GM12875 (cell line): ENCODE results near the gene CLSTN2.

ENCODE experiments used
- H3K4me3 ChIP-seq: one replicate; pipeline ENCODE4 v1.5.1; 2011; ENCODE audit warnings: low read depth, low read length, control low read depth
- CTCF ChIP-seq: IDR thresholded peaks from 2 replicates; pipeline ENCODE4 v1.5.1; 2011; ENCODE audit warnings: low read depth, mild to moderate bottlenecking, control low read depth, inconsistent platforms, low read length, moderate library complexity, borderline replicate concordance; ENCODE audit not compliant: insufficient read depth

Gene CLSTN2

DNA sequence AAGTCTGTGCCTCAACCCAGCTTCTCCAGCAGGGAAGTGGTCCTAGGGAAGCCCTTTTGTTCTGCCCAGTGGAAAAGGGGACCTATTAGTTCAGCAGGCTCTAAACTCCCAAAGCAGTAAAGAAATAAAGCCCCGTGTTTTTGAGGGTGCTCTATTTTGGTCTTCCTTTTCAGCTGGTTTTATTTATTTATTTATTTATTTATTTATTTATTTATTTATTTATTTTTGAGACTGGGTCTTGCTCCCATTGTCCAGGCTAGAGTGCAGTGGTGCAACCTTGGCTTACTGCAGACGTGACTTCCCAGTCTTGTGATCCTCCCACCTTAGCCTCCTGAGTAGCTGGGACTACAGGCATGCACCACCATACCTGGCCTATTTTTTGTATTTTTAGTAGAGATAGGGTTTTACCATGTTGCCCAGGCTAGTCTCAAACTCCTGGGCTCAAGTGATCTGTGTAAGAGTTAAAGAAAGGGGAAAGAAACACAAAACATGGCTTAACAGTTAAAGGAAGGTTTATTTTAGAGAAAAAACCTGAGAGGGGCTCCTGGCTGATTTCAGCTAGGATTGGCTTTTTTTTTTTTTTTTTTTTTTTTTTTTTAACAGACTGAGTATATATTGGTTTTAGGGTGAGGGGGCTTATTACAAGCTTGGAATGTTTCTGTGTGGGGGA, 154.6 kb downstream of the CLSTN2 start:
- no peak for TF ChIP-seq CTCF

GRCh38 chr3:140091143-140091542, 156.2 kb downstream of the CLSTN2 start:
- TF ChIP-seq CTCF, result no peak
- no peak overlapping the region for H3K4me3 ChIP-seq

More for the DNA sequence above, 154.6 kb downstream of the CLSTN2 start:
- no peak overlapping the region for H3K4me3 ChIP-seq

DNA sequence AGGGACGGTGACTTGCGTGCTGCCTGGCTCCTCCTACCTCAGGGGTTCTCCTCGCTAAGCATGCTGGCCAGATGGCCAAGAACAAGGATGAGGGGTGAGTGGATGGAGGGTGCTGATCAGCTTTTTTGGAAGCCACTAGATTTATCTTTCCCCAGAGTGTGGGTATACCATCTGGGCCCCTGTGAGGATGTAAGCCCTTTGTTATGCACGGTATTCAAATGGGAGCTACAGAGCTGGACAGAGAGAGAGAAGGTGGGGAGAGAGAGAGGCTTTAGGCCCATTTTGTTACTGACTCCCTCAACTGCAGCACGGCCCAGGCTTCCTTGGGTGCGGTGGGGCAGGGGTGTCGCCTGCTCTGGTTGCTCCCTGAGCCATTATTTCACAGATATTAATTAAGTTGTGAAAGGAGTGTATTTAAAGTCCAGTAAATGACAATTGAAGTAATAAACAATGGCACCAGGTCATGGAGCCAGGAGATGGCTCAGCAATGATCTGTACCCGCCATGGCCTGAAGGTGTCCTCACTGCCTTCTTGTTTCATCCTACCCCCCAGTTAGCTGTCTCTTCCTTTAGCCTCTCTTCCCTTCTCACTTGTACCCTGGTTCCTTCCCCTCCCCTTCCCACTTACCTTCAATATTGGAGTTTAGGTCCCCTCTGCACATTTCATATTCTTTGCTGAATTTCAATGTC, 158.0 kb downstream of the CLSTN2 start:
- peak; percentile 26; the same call in 1 of the 2 replicates for TF ChIP-seq CTCF
- H3K4me3 ChIP-seq, result no peak overlapping the region

- TF ChIP-seq CTCF, result no peak
- no peak overlapping the region for H3K4me3 ChIP-seq
Observed at GRCh38 chr3:140093742-140094141, 158.8 kb downstream of the CLSTN2 start.

GRCh38 chr3:140094487-140094886, 159.5 kb downstream of the CLSTN2 start:
- no peak for TF ChIP-seq CTCF
- H3K4me3 ChIP-seq, result no peak overlapping the region

DNA sequence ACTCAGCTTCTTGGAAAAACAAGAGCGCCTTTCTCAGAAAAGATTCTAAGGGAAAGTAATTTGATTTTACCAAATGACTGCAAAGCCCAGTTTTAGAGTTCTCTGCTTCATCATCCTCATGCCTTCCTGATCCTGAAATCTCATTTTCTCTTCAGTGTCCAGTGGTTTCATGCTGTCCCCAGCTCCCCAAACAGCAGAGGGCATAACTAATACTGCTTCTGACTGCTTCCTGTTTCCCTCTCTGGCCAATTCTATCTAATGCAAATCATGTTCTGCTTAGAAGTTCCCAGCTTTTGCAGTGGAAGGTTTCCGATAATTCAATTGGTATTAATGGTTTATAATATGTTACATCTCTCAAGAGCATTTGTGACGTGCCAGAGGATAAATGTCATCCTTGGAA, 161.1 kb downstream of the CLSTN2 start:
- TF ChIP-seq CTCF, result no peak
- H3K4me3 ChIP-seq, result no peak overlapping the region
